ENCODE data around the gene AHRR.

Gene AHRR

DNA sequence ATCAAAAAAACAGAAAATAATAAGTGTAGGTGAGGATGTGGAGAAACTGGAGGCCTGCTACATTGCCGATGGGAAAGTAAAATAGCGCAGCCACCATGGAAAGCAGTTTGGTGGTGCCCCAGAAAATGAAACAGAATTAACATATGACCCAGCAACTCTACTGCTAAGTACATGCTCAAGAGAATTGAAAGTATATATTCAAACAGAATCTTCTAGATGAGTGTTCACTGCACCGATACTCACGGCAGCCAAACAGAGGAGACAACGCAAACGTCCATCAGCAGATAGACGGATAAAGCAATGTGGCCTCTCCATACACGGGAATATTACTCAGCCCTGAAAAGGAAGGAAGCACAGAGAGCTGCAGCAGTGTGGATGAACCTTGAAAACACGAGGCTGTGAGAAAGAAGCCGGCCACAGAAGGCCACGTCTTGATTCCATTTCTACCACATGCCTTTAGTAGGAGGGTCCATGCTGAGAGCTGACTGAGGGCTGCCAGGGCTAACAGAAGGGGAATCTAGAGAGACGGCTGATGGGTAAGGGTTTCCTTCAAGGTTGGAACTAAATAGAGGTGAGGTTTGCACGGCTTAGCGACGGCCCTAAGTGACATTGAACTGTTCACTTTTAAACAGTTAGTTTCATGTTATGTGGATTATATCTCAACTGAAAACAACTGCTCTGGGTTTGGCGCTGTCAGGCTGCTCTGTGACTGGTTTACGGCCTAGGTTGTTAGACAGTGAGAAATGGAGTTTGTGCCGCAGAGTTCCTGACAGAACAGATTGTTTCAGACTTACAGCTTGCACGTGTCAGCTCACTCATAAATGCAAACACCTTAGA lies 29.8 kb downstream of the AHRR start:
- TF ChIP-seq, protein P1, sequence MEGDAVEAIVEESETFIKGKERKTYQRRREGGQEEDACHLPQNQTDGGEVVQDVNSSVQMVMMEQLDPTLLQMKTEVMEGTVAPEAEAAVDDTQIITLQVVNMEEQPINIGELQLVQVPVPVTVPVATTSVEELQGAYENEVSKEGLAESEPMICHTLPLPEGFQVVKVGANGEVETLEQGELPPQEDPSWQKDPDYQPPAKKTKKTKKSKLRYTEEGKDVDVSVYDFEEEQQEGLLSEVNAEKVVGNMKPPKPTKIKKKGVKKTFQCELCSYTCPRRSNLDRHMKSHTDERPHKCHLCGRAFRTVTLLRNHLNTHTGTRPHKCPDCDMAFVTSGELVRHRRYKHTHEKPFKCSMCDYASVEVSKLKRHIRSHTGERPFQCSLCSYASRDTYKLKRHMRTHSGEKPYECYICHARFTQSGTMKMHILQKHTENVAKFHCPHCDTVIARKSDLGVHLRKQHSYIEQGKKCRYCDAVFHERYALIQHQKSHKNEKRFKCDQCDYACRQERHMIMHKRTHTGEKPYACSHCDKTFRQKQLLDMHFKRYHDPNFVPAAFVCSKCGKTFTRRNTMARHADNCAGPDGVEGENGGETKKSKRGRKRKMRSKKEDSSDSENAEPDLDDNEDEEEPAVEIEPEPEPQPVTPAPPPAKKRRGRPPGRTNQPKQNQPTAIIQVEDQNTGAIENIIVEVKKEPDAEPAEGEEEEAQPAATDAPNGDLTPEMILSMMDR (IDR thresholded peaks at IDR 0.05; ENCODE audit: low read depth, low read length, missing control alignments), result no peak
- H3K4me3 ChIP-seq (ENCODE audit: low read depth, low read length), result no peak overlapping the region
- no peak for DNase-seq (ENCODE audit: low read depth)

DNA sequence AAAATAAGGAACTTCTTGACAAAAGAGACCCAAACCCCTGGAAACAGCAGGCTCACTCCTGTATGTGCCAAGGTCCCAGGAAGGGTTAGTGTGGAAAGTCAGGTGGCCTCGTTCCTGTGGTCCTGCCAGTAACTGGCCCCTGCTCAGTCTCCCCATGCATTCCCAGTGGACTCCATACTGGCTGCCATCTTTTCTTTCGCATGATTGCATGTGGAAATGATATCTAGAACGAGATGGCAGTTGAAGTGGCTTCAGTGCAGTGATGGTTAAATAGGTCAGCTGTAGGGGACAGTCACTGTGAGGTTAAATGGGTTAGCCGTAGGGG lies 30.4 kb downstream of the AHRR start:
- TF ChIP-seq, protein P1 (IDR thresholded peaks at IDR 0.05; ENCODE audit: low read depth, low read length, missing control alignments), result no peak
- no peak for DNase-seq (ENCODE audit: low read depth)

DNA sequence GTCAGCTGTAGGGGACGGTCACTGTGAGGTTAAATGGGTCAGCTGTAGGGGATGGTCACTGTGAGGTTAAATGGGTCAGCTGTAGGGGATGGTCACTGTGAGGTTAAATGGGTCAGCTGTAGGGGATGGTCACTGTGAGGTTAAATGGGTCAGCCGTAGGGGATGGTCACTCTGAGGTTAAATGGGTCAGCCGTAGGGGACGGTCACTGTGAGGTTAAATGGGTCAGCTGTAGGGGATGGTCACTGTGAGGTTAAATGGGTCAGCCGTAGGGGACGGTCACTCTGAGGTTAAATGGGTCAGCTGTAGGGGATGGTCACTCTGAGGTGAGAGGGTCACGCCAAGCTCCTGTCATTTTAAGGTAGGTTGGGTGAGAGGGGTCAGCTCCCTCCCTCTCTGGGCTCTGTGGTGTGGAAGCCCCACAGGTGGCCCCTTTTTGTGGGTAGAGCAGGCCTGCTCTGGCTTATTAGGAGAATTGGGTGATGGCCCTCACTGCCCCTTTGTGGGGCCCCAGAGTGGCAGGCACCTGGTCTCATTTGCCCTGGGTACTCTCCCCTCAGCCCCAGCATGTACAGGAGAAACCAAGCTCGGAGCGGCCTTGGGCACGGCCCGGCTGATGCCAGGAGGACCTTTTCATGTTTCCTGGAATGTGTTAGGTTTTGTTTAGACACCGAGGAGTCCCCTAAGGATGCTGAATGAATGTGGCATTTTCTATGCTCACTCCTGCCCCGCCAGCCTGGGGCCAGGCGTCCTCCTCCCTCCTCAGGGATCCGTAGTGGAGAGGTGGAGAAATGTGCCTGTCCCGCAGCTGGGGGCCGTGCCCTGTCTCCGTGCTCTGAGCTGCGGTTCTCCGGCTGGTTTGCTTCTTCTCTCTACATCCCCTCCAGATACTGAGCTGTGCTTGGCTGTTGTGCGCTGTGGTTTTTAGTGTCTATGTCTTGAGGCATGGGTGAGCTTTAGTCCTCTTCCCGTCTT lies 31.4 kb downstream of the AHRR start:
- TF ChIP-seq, protein P1 (IDR thresholded peaks at IDR 0.05; ENCODE audit: low read depth, low read length, missing control alignments), result no peak
- DNase-seq (ENCODE audit: low read depth), result no peak
- H3K4me3 ChIP-seq (ENCODE audit: low read depth, low read length), result no peak overlapping the region

More for the DNA sequence above, 30.4 kb downstream of the AHRR start:
- H3K4me3 ChIP-seq (ENCODE audit: low read depth, low read length), result no peak overlapping the region

DNA sequence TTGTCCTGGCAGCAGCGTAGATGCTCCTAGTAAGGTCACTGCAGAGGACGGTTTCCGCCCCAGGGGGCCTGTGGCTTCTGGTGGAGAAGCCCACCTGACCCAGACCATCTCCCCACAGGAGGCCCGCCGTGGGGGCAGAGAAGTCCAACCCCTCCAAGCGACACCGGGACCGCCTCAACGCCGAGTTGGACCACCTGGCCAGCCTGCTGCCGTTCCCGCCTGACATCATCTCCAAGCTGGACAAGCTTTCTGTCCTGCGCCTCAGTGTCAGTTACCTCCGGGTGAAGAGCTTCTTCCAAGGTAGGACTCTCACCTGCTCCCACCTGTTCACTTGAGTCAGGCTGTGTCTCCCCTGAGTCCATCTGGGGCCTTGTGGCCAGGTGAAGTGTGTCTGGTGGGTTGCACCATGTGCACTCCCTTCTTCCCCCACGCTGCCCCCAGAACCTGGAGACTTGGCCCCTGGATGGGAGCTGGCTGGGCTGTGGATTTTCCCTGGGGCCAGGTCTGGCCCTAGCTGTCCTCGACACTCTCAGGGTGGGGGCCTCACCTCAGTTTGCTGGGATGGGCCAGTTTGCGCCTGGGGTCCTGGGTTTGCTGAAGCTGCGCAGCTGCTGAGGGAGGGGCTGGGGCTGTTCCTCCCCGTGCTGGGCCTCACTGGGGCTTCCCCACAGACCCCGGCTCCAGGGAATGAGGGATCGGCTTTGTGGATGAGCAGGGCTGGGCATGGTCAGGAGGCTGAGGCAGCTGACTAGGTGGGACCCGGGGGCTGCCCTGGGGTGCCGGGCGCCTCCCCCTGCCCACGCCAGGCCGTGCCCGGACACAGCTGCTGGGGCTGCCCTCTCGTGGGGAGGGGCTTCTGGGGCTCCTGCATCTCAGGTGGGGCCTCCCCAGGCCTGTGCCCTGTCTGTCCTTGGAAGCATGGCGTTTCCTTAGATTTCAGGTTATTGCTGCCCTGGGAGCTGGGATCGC lies 32.4 kb downstream of the AHRR start:
- TF ChIP-seq, protein P1 (IDR thresholded peaks at IDR 0.05; ENCODE audit: low read depth, low read length, missing control alignments), result no peak
- no peak for DNase-seq (ENCODE audit: low read depth)
- H3K4me3 ChIP-seq (ENCODE audit: low read depth, low read length), result no peak overlapping the region

DNA sequence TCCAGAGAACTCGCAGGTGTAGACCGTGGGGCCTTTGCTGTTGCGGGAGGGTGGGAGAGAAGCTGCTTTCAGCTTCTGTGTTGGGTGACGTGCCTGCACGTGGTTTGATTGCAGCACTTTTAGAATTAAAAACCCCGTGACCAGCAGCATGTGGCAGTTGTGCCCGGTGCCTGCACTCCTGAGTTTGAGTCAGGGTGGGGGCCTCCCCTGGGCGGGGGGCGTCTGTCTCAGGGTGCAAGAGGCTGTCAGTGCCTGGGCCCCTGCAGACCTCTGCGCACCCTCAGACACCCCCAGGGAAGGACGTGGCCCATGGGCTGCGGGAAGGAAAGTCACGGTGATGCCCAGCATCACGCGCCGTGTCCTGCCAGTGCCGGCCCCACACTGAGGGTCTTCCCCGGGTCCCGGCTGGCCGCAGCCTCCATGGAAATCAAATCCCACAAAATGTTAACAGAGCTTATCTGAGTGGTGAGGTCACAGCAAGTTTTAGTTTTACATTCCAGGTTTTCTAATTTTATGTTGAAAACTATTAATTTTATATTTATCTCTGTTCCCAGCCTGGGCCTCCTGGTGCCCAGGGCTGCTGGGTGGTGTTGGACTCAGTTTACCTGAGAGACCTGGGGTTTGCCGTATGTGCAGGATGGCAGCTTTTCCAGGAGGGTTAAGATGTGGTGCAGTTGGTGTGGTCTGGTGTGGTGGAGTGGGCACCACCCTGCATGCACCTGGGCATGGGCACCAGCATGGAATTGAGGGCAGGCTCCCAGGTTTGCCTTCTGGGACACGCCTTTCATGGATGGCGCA lies 33.3 kb downstream of the AHRR start:
- TF ChIP-seq, protein P1 (IDR thresholded peaks at IDR 0.05; ENCODE audit: low read depth, low read length, missing control alignments), result no peak

More for the DNA sequence above, 33.3 kb downstream of the AHRR start:
- no peak overlapping the region for H3K4me3 ChIP-seq (ENCODE audit: low read depth, low read length)
- DNase-seq (ENCODE audit: low read depth), result no peak
